Spleen (tissue), 11 donors: ENCODE results near the gene MTMR1. TPM values are rescaled to one million over a fixed set of nuclear protein-coding genes. Genes with fewer than 3 reads are reported as not detected.

ENCODE experiments used
- DNase-seq: peaks from one replicate; pipeline ENCODE4 v3.0.0-alpha.2; 2020
- H3K27ac ChIP-seq, 8 donors: fragments of 200-600 bp; sonication (generic) in 7 of 8; 1 replicate in 4 of 8; 2 replicates in 4 of 8; pipeline versions ENCODE4 v1.5.0 to v1.8.0; 2016 to 2021; ENCODE audit warnings: inconsistent platforms in 4 of 8, mild to moderate bottlenecking in 4 of 8, moderate library complexity in 1 of 8
- H3K27me3 ChIP-seq, 7 donors: fragments of 200-600 bp; sonication (generic) in 6 of 7; replicated peaks in 1 of 7; 1 replicate in 4 of 7; 2 replicates in 3 of 7; pipeline versions ENCODE4 v1.5.0 to v1.8.0; 2016 to 2021; ENCODE audit warnings: inconsistent platforms in 3 of 7, mild to moderate bottlenecking in 1 of 7
- H3K36me3 ChIP-seq, 6 donors: fragments of 200-600 bp; sonication (generic) in 5 of 6; 1 replicate in 4 of 6; 2 replicates in 2 of 6; pipeline versions ENCODE4 v1.5.0 to v1.8.0; 2016 to 2021; ENCODE audit warnings: inconsistent platforms in 2 of 6
- H3K4me1 ChIP-seq, 6 donors: fragments of 200-600 bp; sonication (generic) in 5 of 6; 1 replicate in 3 of 6; 2 replicates in 3 of 6; pipeline versions ENCODE4 v1.5.0 to v1.8.0; 2016 to 2021; ENCODE audit warnings: inconsistent platforms in 3 of 6
- H3K4me3 ChIP-seq, 8 donors: fragments of 200-600 bp; sonication (generic) in 7 of 8; 1 replicate in 4 of 8; 2 replicates in 4 of 8; pipeline versions ENCODE4 v1.5.0 to v1.8.0; 2016 to 2021; ENCODE audit warnings: inconsistent platforms in 4 of 8, mild to moderate bottlenecking in 4 of 8, moderate library complexity in 2 of 8
- H3K9me3 ChIP-seq, 8 donors: fragments of 200-600 bp; sonication (generic) in 7 of 8; 1 replicate in 4 of 8; 2 replicates in 4 of 8; pipeline versions ENCODE4 v1.5.0 to v1.8.0; 2016 to 2021; ENCODE audit warnings: inconsistent platforms in 4 of 8
- CTCF ChIP-seq, 11 experiments: fragments of 200-600 bp in 7 of 11; fragments of 450-650 bp in 4 of 11; sonication (generic) in 4 of 11; IDR thresholded peaks in 8 of 11; conservative IDR thresholded peaks in 3 of 11; 1 replicate in 7 of 11; 2 replicates in 4 of 11; pipeline versions ENCODE4 v1.4.0 to v1.8.0; 2016 to 2021; ENCODE audit warnings: antibody characterized with exemption in 11 of 11, inconsistent platforms in 4 of 11, mild to moderate bottlenecking in 1 of 11
- POLR2A ChIP-seq, 3 donors: fragments of 450-650 bp; IDR thresholded peaks; one replicate each; pipeline ENCODE4 v1.5.1; 2017; ENCODE audit warnings: antibody characterized with exemption in 3 of 3, mild to moderate bottlenecking in 1 of 3
- POLR2AphosphoS5 ChIP-seq, 3 donors: sonication (generic); formaldehyde crosslinking; IDR thresholded peaks; one replicate each; pipeline ENCODE4 v1.5.1; 2017; ENCODE audit warnings: antibody characterized with exemption in 3 of 3
- WGBS, 5 donors: extraction: QIAGEN DNeasy Blood & Tissue Kit in 3 of 5; methylation state at CpG; one replicate each; pipeline versions ENCODE4 v1.1.5 to v1.1.7; 2013 to 2018; 5-methylcytosine and 5-hydroxymethylcytosine counted together
- intact Hi-C: fragments of 100-400 bp; cut with DNase I; formaldehyde crosslinking; loops from one replicate; pipeline ENCODE4 v1.15.0; 2023; ENCODE audit warnings: low total_unique reads
- polyA plus RNA-seq, 3 donors: library from polyadenylated mRNA; stranded (reverse); fragments of 200-250 nt; gene quantifications; one replicate each; pipeline ENCODE4 v1.2.1, GENCODE V29; 2013
- total RNA-seq, 7 donors: library from RNA; depleted of rRNA in 3 of 7; stranded (reverse); fragments of >200 nt in 3 of 7; fragmentation: NEBNext Ultra II Directional in 4 of 7; extraction: Animal tissue kit (Norgen Biotek cat#: 25700) in 4 of 7; gene quantifications; one replicate each; pipeline versions ENCODE4 v1.1.0 to v1.2.1, GENCODE V29; 2016 to 2021
- donor health status: healthy with polysubstance abuse.
- donor health status: DM: no; HTN: no; CAD: no; lungs with moderate emphysema.
- donor health status: DM: no; HTN: no; CAD: no.
- donor health status: Bipolar disorder and iron deficiency.
- donor health status: healthy.
- donor health status: DM: no; HTN: no; CAD: no.
- donor health status: DM: yes; HTN: yes; CAD: no.

Gene MTMR1
- total and polyA plus RNA-seq, 10 donors = 10.6 to 52.1 (median 38.5) TPM

GRCh38 chrX:150765237-150765636 is 72.0 kb downstream of the MTMR1 start:
- 68 to 87% (median 81%) methylated on average over 5 to 9 of the region's 9 CpGs for WGBS, 5 donors
- intact Hi-C loops = no loop called here

GRCh38 chrX:150765782-150766350 is 72.7 kb downstream of the MTMR1 start:
- H3K27me3 ChIP-seq = no peaks in the 10 kb centered on the region
- TF ChIP-seq CTCF (IDR thresholded peaks at IDR 0.05 in 8 of 11, conservative IDR thresholded peaks at IDR 0.05 in 3 of 11) (no peak), POLR2A (IDR thresholded peaks at IDR 0.05) (no peak), POLR2AphosphoS5 (IDR thresholded peaks at IDR 0.05) (no peak)
- no peak overlapping the region for H3K4me3 ChIP-seq
- WGBS, 5 donors = 80 to 95% (median 92%) methylated on average over 7 to 19 of the region's 19 CpGs
- no peak for DNase-seq
- H3K27ac ChIP-seq = no peak overlapping the region
- H3K4me1 ChIP-seq = peaks cover 0 to 13% (median 4%) of the 10 kb centered on the region in 6 donors
- peaks cover 0 to 73% (median 3%) of the 10 kb centered on the region in 6 donors for H3K36me3 ChIP-seq
- intact Hi-C loops = no loop called here
- H3K9me3 ChIP-seq = no peaks in the 10 kb centered on the region

More at GRCh38 chrX:150765237-150765636, 72.0 kb downstream of the MTMR1 start:
- TF ChIP-seq POLR2AphosphoS5 (IDR thresholded peaks at IDR 0.05) = no peak
- no peak for TF ChIP-seq POLR2A (IDR thresholded peaks at IDR 0.05)
- no peak for TF ChIP-seq CTCF (IDR thresholded peaks at IDR 0.05 in 8 of 11, conservative IDR thresholded peaks at IDR 0.05 in 3 of 11)
- H3K4me3 ChIP-seq = no peak overlapping the region
- peaks cover 0 to 13% (median 4%) of the 10 kb centered on the region in 6 donors for H3K4me1 ChIP-seq
- no peaks in the 10 kb centered on the region for H3K27me3 ChIP-seq
- H3K36me3 ChIP-seq = peaks cover 0 to 69% (median 3%) of the 10 kb centered on the region in 6 donors
- DNase-seq = no peak
- no peaks in the 10 kb centered on the region for H3K9me3 ChIP-seq
- H3K27ac ChIP-seq = no peak overlapping the region

DNA sequence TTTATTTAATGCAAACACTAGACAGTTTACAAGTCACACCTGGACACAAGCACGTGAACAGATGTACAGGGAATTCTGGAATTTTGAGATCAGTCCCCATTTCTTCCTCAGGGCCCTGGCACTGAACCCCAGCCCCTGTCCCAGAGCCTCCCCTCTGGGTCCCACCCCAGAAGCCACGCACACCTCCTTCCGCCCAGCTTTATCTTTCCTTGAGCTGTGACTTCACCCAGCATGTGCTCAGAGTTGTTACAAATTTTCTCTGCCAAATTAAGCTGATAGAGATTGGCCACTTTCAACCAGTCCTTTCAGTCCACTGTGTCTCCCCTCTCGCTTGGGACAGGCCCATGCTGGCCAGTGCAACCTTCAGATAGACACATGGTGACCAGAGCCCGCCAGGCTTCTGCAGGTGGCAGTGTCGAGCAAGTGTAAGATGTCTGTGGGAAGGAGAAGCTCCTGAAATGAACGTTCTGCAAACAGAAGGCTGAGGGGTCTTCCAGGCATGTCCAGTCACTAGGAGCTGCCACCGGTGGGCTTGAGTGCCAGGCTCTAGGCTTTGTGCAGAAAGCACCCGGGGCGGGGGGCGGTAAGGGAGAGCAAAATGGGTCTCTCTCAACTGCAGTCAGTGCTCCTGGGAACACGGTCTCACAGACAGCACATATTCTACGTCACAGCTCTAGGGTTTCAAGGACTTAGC is 73.3 kb downstream of the MTMR1 start:
- H3K27me3 ChIP-seq = no peaks in the 10 kb centered on the region
- intact Hi-C loops = no loop called here
- H3K9me3 ChIP-seq = no peaks in the 10 kb centered on the region
- TF ChIP-seq POLR2A (IDR thresholded peaks at IDR 0.05) (no peak), CTCF (IDR thresholded peaks at IDR 0.05 in 8 of 11, conservative IDR thresholded peaks at IDR 0.05 in 3 of 11) (no peak), POLR2AphosphoS5 (IDR thresholded peaks at IDR 0.05) (no peak)
- WGBS, 5 donors = 78 to 86% (median 84%) methylated on average over 7 to 13 of the region's 13 CpGs
- H3K4me1 ChIP-seq = peaks cover 0 to 13% (median 4%) of the 10 kb centered on the region in 6 donors
- no peak for DNase-seq
- H3K4me3 ChIP-seq = no peak overlapping the region
- H3K36me3 ChIP-seq = peaks cover 0 to 67% (median 3%) of the 10 kb centered on the region in 6 donors
- peak overlapping the region in 4 of 8 donors; percentile 11 to 22 (median 20) for H3K27ac ChIP-seq

DNA sequence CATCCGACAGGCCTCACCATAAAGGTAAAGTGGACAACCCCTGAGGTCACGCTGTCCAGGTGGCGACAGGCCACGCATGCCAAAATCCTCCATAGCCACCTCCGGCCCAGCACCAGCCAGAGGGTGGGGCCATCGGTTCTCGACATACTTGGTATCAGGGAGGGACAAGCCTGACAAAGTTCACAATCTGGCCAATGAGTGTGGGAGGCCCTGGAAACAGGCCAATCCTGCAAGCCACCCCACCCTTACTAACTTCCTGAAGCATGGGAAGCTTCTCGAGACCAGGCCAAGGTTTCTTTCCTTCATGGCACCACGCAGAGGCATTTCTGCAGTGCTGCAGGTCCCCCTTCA is 73.8 kb downstream of the MTMR1 start:
- intact Hi-C loops = no loop called here
- Histone ChIP-seq H3K4me3 (no peak overlapping the region), H3K36me3 (peaks cover 0 to 62% (median 3%) of the 10 kb centered on the region in 6 donors), H3K27me3 (no peaks in the 10 kb centered on the region), H3K4me1 (peaks cover 0 to 14% (median 4%) of the 10 kb centered on the region in 6 donors), H3K9me3 (no peaks in the 10 kb centered on the region), H3K27ac (peak overlapping the region in 4 of 8 donors; percentile 11 to 22 (median 20))
- TF ChIP-seq CTCF (IDR thresholded peaks at IDR 0.05 in 8 of 11, conservative IDR thresholded peaks at IDR 0.05 in 3 of 11) (no peak), POLR2AphosphoS5 (IDR thresholded peaks at IDR 0.05) (peak; percentile 33 to 65 (median 49))
- 57 to 73% (median 68%) methylated on average over 6 to 9 of the region's 9 CpGs for WGBS, 5 donors
- DNase-seq = no peak
